Ecto neural progenitor cell (in vitro differentiated cells): ENCODE measurements around the gene TOM1L2.
"Not testable (repeated sequence)": the region's sequence is repeated elsewhere in the genome, so short reads cannot be mapped to it uniquely, and the experiment has no call there.

Experiments used
- DNase-seq: peaks from one replicate; pipeline ENCODE4 v3.0.0-alpha.2; 2018; ENCODE audit warnings: low spot score

TOM1L2 gene

GRCh38 chr17:17970699-17971430 is 1.3 kb downstream of the TOM1L2 start:
- no peak for DNase-seq

- no peak for DNase-seq
Measured at GRCh38 chr17:17966399-17966798, 5.8 kb downstream of the TOM1L2 start.

GRCh38 chr17:17965152-17965721 is 7.0 kb downstream of the TOM1L2 start:
- DNase-seq: no peak

- DNase-seq: no peak
Measured at GRCh38 chr17:17964710-17965109, 7.5 kb downstream of the TOM1L2 start.

- no peak for DNase-seq
Measured at GRCh38 chr17:17963694-17964436, 8.3 kb downstream of the TOM1L2 start.

- DNase-seq: no peak
Measured at GRCh38 chr17:17963066-17963465, 9.1 kb downstream of the TOM1L2 start.

GRCh38 chr17:17960500-17961030 is 11.6 kb downstream of the TOM1L2 start:
- DNase-seq: no peak

- DNase-seq: no peak
Measured at GRCh38 chr17:17959520-17960361, 12.5 kb downstream of the TOM1L2 start.

- DNase-seq: no peak
Measured at GRCh38 chr17:17958982-17959381, 13.2 kb downstream of the TOM1L2 start.

GRCh38 chr17:17957584-17957916 is 14.7 kb downstream of the TOM1L2 start:
- no peak for DNase-seq

GRCh38 chr17:17955790-17956341 is 16.3 kb downstream of the TOM1L2 start:
- not testable (repeated sequence) for DNase-seq

- DNase-seq: no peak
Measured at GRCh38 chr17:17954079-17954478, 18.1 kb downstream of the TOM1L2 start.

GRCh38 chr17:17952691-17953090 is 19.5 kb downstream of the TOM1L2 start:
- DNase-seq: no peak

- no peak for DNase-seq
Measured at GRCh38 chr17:17951524-17951923, 20.7 kb downstream of the TOM1L2 start.

GRCh38 chr17:17950806-17951205 is 21.4 kb downstream of the TOM1L2 start:
- no peak for DNase-seq

- no peak for DNase-seq
Measured at GRCh38 chr17:17950347-17950746, 21.9 kb downstream of the TOM1L2 start.

- no peak for DNase-seq
Measured at GRCh38 chr17:17947966-17948365, 24.2 kb downstream of the TOM1L2 start.

GRCh38 chr17:17947309-17947708 is 24.9 kb downstream of the TOM1L2 start:
- DNase-seq: no peak

GRCh38 chr17:17946093-17946492 is 26.1 kb downstream of the TOM1L2 start:
- DNase-seq: no peak

GRCh38 chr17:17944743-17945142 is 27.5 kb downstream of the TOM1L2 start:
- no peak for DNase-seq

GRCh38 chr17:17944242-17944641 is 28.0 kb downstream of the TOM1L2 start:
- DNase-seq: no peak
